Ovary (tissue), 3 donors: ENCODE data around the gene MRPL58.

Experiments
- CTCF ChIP-seq, 3 donors: fragments of 450-650 bp in 2 of 3; fragments of 200-600 bp in 1 of 3; IDR thresholded peaks; one replicate each; pipeline versions ENCODE4 v1.5.1 to v1.8.0; 2016 to 2022; ENCODE audit warnings: antibody characterized with exemption in 3 of 3, mild to moderate bottlenecking in 1 of 3
- EP300 ChIP-seq: sonication (generic); formaldehyde crosslinking; IDR thresholded peaks from one replicate; pipeline ENCODE4 v1.6.1; 2017; ENCODE audit warnings: antibody characterized with exemption
- POLR2A ChIP-seq: fragments of 450-650 bp; IDR thresholded peaks from one replicate; pipeline ENCODE4 v1.6.1; 2017; ENCODE audit warnings: antibody characterized with exemption, mild to moderate bottlenecking, moderate library complexity
- donor health status: DM: no; HTN: no; CAD: no.

- no peak for TF ChIP-seq POLR2A
- TF ChIP-seq CTCF (IDR thresholded peaks at IDR 0.05), result no peak
- TF ChIP-seq EP300, result no peak
These were observed 20.2 kb upstream of the MRPL58 start for GRCh38 chr17:74992223-74992622.
